ENCODE data around the gene SLCO3A1. TPM values are rescaled to one million over a fixed set of nuclear protein-coding genes. Genes with fewer than 3 reads are reported as not detected.

SLCO3A1 gene
- total RNA-seq, 2 donors from 2014 or later, result 7.2 to 11.4 TPM

- WGBS, 2 experiments (ENCODE audit: insufficient coverage in 1 of 2, insufficient read length in 1 of 2), result 85 to 96% methylated on average over 3 of the region's 3 CpGs
- no peaks in the 10 kb centered on the region for H3K4me1 ChIP-seq (ENCODE audit: control insufficient read depth, insufficient read depth, low read length)
- no peaks in the 10 kb centered on the region for H3K27me3 Mint-ChIP-seq (ENCODE audit: insufficient read depth)
- no peaks in the 10 kb centered on the region for H3K27me3 ChIP-seq (ENCODE audit: control insufficient read depth, insufficient read depth, low read length, poor library complexity, severe bottlenecking)
- no peak overlapping the region for H3K4me3 ChIP-seq (ENCODE audit: low read length)
- no peak for DNase-seq
- peaks cover 8% of the 10 kb centered on the region for H3K9me3 Mint-ChIP-seq
- no peak overlapping the region for H3K4me3 Mint-ChIP-seq
- no peak overlapping the region for H3K27ac Mint-ChIP-seq
- H3K36me3 Mint-ChIP-seq (ENCODE audit: low read depth), result no peaks in the 10 kb centered on the region
- no peak overlapping the region for H3K27ac ChIP-seq (ENCODE audit: low read depth, low read length)
- no peak overlapping the region for H3K9ac ChIP-seq (ENCODE audit: extremely low read depth, low read length, poor library complexity, severe bottlenecking)
- TF ChIP-seq CTCF (conservative IDR thresholded peaks at IDR 0.05), result no peak
- no peaks in the 10 kb centered on the region for H3K36me3 ChIP-seq (ENCODE audit: control insufficient read depth, insufficient read depth, low read length)
- H3K4me1 Mint-ChIP-seq, result peaks cover 4% of the 10 kb centered on the region
- H3K9me3 ChIP-seq (ENCODE audit: control insufficient read depth, low read length), result peaks cover 9% of the 10 kb centered on the region
Observed at GRCh38 chr15:91874171-91874570, 20.7 kb downstream of the SLCO3A1 start.

- Histone ChIP-seq H3K27me3 (ENCODE audit: control insufficient read depth, insufficient read depth, low read length, poor library complexity, severe bottlenecking) (no peaks in the 10 kb centered on the region), H3K4me1 (ENCODE audit: control insufficient read depth, insufficient read depth, low read length) (no peaks in the 10 kb centered on the region), H3K4me3 (ENCODE audit: low read length) (no peak overlapping the region), H3K9me3 (ENCODE audit: control insufficient read depth, low read length) (peaks cover 8% of the 10 kb centered on the region), H3K27ac (ENCODE audit: low read depth, low read length) (no peak overlapping the region), H3K9ac (ENCODE audit: extremely low read depth, low read length, poor library complexity, severe bottlenecking) (no peak overlapping the region), H3K36me3 (ENCODE audit: control insufficient read depth, insufficient read depth, low read length) (no peaks in the 10 kb centered on the region)
- TF ChIP-seq CTCF (conservative IDR thresholded peaks at IDR 0.05), result peak; percentile 37
- H3K27me3 Mint-ChIP-seq (ENCODE audit: insufficient read depth), result no peaks in the 10 kb centered on the region
- peak; percentile 68 for DNase-seq
- no peak overlapping the region for H3K4me3 Mint-ChIP-seq
- H3K9me3 Mint-ChIP-seq, result peaks cover 6% of the 10 kb centered on the region
- WGBS, 2 experiments (ENCODE audit: insufficient coverage in 1 of 2, insufficient read length in 1 of 2), result 83 to 86% methylated on average over 9 of the region's 9 CpGs
- H3K27ac Mint-ChIP-seq, result no peak overlapping the region
- H3K4me1 Mint-ChIP-seq, result peaks cover 4% of the 10 kb centered on the region
- H3K36me3 Mint-ChIP-seq (ENCODE audit: low read depth), result no peaks in the 10 kb centered on the region
Observed at GRCh38 chr15:91874992-91875660, 21.6 kb downstream of the SLCO3A1 start.

DNA sequence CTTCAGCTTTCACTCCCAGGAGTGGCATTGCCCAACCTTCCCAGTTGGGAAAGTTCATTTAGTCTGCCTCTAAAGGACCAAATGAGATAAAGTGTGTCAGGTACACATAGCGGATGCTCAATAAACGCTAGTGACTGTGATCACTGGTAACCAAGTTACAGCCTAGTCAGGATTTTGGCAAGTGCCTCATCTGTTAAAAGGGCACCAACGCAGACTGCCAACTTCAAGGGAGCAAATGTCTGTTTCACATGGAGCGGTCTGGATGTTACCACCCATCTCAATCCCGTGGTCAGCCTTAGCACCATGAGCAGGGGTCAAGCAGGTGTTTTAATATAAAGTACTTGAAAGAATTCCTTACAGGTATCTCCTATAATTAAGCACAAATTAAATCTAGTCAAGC lies 22.7 kb downstream of the SLCO3A1 start:
- no peak overlapping the region for H3K4me3 ChIP-seq (ENCODE audit: low read length)
- H3K36me3 ChIP-seq (ENCODE audit: control insufficient read depth, insufficient read depth, low read length), result no peaks in the 10 kb centered on the region
- Mint-ChIP-seq H3K4me3 (no peak overlapping the region), H3K27ac (no peak overlapping the region), H3K9me3 (no peaks in the 10 kb centered on the region), H3K36me3 (ENCODE audit: low read depth) (no peaks in the 10 kb centered on the region), H3K27me3 (ENCODE audit: insufficient read depth) (no peaks in the 10 kb centered on the region), H3K4me1 (peaks cover 4% of the 10 kb centered on the region)
- no peak for TF ChIP-seq CTCF (conservative IDR thresholded peaks at IDR 0.05)
- no peak overlapping the region for H3K27ac ChIP-seq (ENCODE audit: low read depth, low read length)
- H3K4me1 ChIP-seq (ENCODE audit: control insufficient read depth, insufficient read depth, low read length), result no peaks in the 10 kb centered on the region
- H3K9me3 ChIP-seq (ENCODE audit: control insufficient read depth, low read length), result no peaks in the 10 kb centered on the region
- no peak for DNase-seq
- no peaks in the 10 kb centered on the region for H3K27me3 ChIP-seq (ENCODE audit: control insufficient read depth, insufficient read depth, low read length, poor library complexity, severe bottlenecking)
- WGBS, 2 experiments (ENCODE audit: insufficient coverage in 1 of 2, insufficient read length in 1 of 2), result 94 to 95% methylated on average over 4 to 5 of the region's 5 CpGs
- no peak overlapping the region for H3K9ac ChIP-seq (ENCODE audit: extremely low read depth, low read length, poor library complexity, severe bottlenecking)

Measured in endodermal cell (in vitro differentiated cells).